ENCODE data around the gene ADTRP. TPM values are rescaled to one million over a fixed set of nuclear protein-coding genes. Genes with fewer than 3 reads are reported as not detected.

The ADTRP gene
- total RNA-seq, 3 donors from 2014 or later: 68.5 to 239 (median 91.9) TPM

DNA sequence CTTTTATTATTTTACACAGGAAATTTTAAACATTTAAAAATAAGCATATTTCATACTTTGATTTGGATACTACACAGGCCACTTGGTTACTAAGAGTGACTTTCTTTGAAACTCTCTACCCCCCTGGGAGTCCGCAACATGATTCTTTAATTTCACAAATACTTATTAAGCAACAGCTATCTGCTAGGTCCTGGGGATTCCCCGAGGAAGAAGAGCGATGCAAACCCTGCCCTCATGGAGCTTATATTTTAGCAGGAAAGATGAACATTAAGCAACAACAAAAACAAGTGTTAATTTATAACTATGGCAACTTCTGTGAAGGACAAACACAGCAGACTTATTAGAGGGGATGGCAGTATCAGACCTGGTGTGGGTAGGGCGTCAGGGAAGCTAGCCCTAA is 3.9 kb upstream of the ADTRP start:
- peaks cover 12% of the 10 kb centered on the region for H3K4me1 ChIP-seq (ENCODE audit: low read depth)
- intact Hi-C loops (cut with DNase I, micrococcal nuclease): no loop called here
- DNase-seq (no peak), ATAC-seq (no peak)
- no peaks in the 10 kb centered on the region for H3K9me3 ChIP-seq
- no peak overlapping the region for H3K4me3 ChIP-seq
- TF ChIP-seq, protein P1, sequence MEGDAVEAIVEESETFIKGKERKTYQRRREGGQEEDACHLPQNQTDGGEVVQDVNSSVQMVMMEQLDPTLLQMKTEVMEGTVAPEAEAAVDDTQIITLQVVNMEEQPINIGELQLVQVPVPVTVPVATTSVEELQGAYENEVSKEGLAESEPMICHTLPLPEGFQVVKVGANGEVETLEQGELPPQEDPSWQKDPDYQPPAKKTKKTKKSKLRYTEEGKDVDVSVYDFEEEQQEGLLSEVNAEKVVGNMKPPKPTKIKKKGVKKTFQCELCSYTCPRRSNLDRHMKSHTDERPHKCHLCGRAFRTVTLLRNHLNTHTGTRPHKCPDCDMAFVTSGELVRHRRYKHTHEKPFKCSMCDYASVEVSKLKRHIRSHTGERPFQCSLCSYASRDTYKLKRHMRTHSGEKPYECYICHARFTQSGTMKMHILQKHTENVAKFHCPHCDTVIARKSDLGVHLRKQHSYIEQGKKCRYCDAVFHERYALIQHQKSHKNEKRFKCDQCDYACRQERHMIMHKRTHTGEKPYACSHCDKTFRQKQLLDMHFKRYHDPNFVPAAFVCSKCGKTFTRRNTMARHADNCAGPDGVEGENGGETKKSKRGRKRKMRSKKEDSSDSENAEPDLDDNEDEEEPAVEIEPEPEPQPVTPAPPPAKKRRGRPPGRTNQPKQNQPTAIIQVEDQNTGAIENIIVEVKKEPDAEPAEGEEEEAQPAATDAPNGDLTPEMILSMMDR (IDR thresholded peaks at IDR 0.05): no peak
- H3K36me3 ChIP-seq (ENCODE audit: low read depth): no peaks in the 10 kb centered on the region

DNA sequence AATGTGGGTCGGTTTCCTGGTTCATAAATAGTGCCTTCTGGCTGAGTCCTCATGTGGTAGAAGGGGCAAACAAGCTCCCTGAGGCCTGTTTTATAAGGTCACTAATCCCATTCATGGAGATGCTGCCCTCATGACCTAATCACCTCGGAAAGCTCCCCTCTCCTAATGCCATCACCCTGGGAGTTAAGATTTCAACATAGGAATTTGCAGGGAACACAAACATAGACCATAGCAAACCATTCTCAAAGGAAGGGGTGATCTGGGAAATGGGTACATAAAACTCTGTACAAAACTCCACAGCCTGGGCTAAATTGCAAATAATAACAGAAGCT is 1.5 kb upstream of the ADTRP start:
- ATAC-seq (peak; percentile 15), DNase-seq (no peak)
- TF ChIP-seq, protein P1 (IDR thresholded peaks at IDR 0.05): no peak
- Histone ChIP-seq H3K4me1 (ENCODE audit: low read depth) (peaks cover 12% of the 10 kb centered on the region), H3K36me3 (ENCODE audit: low read depth) (no peaks in the 10 kb centered on the region), H3K4me3 (no peak overlapping the region), H3K9me3 (no peaks in the 10 kb centered on the region)
- intact Hi-C loops (cut with DNase I, micrococcal nuclease): no loop called here

DNA sequence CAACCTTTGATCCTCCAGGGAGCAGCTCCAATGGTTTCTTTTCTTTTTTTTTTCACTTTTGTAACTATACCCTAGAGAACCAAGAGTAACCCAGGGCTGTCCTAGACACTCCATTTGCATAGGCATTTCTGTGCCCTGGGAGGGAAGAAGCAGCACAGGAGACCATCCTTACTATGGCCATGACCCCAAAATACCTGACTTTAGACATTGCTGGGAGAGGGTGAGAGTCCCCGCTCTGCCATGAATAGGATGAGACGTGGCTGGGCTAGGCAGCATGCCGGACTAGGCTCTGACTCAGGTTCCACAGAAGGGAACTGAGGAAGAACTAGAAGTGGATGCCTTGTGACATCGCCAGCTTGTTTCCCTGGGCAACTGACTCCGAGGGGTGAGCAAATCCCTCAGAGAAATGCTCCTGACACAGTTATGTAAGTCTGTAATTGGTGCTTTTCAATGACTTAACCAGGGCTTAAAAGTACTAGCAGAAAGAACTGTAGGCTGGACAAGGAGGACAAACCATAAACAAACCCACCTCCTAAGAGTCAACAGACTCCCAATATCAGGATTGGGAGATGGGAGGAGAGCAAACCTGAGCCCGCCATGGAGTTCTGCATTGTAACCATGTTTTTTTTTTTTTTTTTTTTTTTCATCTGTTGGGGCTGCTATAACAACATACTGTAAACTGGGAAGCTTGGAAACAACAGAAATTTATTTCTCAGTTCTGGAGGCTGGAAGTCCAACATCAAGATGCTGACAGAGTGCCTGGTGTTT is 910 bp upstream of the ADTRP start:
- DNase-seq (peak in 2 of 3 donors; percentile 46 to 47), ATAC-seq (peak; percentile 28)
- Histone ChIP-seq H3K4me3 (no peak overlapping the region), H3K36me3 (ENCODE audit: low read depth) (no peaks in the 10 kb centered on the region), H3K4me1 (ENCODE audit: low read depth) (peaks cover 12% of the 10 kb centered on the region), H3K9me3 (no peaks in the 10 kb centered on the region)
- intact Hi-C loops (cut with DNase I, micrococcal nuclease): no loop called here
- TF ChIP-seq, protein P1 (IDR thresholded peaks at IDR 0.05): no peak

DNA sequence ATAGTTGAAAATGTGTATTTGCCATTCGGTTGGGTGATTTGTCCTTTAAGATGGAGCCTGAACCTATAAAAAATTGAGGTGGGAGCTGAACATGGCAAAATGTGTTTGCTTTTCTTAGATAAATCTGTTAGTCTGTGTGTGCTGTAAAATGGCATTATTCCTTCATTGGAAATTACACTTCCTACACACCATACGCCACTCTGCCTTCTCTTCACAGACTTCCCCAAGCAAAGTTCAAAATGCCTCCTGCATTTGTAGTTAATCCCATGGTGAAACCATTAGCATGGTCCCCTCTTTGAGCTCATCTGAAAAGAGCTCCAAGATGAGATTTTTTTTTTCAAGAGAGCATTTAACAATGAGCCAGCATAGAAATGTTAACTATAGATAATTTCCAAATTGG is 567 bp downstream of the ADTRP start:
- DNase-seq (peak in 1 of 3 donors; percentile 21), ATAC-seq (peak; percentile 15)
- intact Hi-C loops (cut with DNase I, micrococcal nuclease): no loop called here
- Histone ChIP-seq H3K4me3 (no peak overlapping the region), H3K4me1 (ENCODE audit: low read depth) (peaks cover 12% of the 10 kb centered on the region), H3K9me3 (no peaks in the 10 kb centered on the region), H3K36me3 (ENCODE audit: low read depth) (no peaks in the 10 kb centered on the region)
- TF ChIP-seq, protein P1 (IDR thresholded peaks at IDR 0.05): no peak

DNA sequence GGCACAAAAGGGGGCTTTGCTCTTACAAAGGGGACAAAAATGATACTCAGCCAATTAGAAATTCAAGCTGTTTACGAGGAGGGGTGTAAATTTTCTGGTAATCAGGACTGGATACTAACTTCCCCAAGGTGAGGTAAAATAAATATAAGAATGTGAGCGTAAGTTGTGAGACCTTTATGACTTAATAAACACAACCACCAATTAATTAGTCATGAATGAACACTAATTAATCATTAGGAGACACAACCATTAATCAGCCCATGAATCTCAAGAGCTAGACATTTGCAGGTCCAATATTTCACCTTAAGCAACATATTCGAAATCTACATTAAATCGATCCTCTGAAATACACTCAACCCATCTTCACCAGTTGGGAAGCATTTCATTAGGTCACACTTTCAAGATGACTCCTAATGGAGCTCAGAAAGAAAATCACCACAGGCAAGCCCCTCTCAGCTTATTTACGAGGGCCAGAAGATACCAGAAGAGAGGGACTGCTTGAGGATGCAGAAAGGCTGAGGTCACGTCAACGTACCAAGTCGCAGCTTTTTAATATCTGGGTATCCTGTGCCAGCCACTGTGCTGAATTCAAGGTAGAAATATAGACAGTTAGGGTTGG is 2.7 kb downstream of the ADTRP start:
- H3K4me1 ChIP-seq (ENCODE audit: low read depth): peaks cover 18% of the 10 kb centered on the region
- H3K9me3 ChIP-seq: no peaks in the 10 kb centered on the region
- intact Hi-C loops (cut with DNase I, micrococcal nuclease): no loop called here
- DNase-seq (no peak), ATAC-seq (no peak)
- no peaks in the 10 kb centered on the region for H3K36me3 ChIP-seq (ENCODE audit: low read depth)
- no peak overlapping the region for H3K4me3 ChIP-seq
- TF ChIP-seq, protein P1 (IDR thresholded peaks at IDR 0.05): no peak
